ENCODE data around the gene SLC9A3.

The SLC9A3 gene

DNA sequence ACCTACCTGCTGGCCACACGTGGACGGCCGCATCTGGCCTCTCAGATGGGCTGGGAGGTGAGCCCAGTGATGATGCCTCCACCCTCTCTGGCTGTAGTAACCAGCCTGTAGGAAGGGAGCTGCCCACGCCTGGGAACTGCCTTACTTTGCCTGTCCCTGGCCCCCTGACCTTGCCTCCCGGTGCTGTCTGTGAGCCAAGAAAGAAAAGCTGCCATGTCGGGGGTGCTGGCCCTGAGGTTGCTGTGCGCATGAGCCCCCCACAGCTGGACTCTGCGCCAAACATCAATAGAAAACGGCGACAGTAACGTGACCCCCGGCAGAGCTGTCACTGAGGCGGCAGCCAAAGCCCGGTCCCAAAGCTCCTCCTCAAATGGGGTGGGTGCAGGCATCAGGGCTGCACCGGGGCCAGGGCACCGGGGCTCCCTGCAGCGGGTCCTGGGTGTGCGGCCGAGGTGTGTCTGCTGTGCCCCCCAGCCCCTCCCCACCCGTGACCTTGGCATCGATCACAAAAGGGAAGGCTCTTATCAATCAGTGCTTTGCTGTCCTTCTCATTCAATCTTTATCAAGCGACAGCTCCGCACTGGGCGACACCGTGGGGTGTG, 15.3 kb upstream of the SLC9A3 start:
- no peak for DNase-seq (ENCODE audit: extremely low read depth in 1 of 2, low read depth in 1 of 2)

DNA sequence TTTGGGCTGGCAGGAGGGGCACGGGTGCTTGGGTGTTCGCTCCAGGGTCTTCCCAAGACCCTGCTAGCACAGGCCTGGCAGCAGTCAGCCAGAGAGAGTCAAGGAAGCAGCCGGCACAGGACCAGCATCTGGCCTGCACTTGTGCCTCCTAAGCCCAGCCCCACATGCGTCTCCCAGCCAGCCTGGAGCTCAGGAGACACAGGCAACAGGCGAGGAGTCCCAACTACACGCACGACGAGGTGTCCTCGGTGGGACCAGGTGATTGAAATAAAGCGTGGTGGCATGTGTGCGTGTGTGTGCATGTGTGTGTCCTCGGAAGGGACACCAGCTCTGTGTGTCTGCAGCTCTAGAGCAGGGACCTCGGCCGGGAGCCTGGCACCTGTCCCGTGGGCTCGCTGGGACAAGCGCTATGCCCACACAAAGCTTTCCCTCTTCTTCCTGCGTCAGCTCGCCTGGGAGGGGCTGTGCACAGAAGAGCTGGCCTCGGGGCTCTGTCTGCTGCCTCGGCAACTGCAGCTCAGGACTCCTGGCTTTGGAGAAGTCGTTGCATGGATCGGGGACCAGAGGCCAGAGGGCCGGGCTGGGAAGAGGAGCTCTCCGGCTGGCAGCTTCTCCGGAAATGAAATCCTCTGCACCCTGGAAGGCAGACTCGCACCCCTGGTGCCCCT, 14.7 kb upstream of the SLC9A3 start:
- DNase-seq (ENCODE audit: extremely low read depth in 1 of 2, low read depth in 1 of 2), result no peak

DNA sequence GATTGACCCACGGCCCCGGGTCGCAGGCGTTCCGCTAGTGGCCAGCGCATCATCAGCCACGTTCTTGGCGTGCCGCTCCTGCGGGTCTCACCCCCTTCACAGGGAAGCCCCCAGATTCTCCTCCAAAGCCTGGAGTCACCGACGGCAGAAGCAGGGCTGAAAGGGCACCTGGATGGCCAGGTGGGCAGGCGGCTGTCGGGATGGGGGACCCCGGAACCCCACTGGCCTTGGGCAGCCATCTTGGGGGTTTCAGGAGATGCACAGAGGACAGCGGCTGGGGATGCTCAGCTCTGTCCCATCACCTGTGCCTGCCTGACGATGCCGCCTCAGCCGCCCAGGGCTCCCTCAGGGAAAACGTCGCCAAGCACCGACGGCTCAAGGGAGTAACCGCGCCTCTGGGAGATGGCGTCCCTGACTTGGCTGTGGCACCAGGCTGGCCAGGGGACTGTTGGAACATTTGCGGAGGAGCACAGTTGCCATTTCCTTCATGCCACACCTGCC, 14.1 kb upstream of the SLC9A3 start:
- no peak for DNase-seq (ENCODE audit: extremely low read depth in 1 of 2, low read depth in 1 of 2)

DNA sequence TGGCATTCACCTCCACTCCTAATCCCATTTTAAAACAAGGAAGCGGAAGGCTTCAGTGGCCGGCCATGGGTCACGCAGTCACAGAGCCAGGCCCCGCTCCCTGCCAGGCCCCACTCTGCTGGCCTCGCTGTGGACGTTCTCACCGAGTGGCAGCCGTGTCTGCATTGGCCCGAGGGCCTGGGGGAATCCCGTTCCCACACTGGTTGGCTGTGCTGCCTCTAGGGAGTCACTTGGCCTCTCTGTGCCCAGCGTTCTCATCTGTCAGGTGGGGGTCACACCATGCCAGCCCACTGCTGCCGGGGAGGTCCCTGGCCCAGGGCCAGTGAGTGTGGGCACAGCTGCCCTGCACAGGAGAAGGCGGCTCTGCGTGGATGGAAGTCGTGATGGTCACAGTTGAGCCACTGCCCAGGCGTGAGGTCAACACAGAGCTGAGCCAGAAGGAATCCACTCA, 13.4 kb upstream of the SLC9A3 start:
- DNase-seq (ENCODE audit: extremely low read depth in 1 of 2, low read depth in 1 of 2), result no peak

DNA sequence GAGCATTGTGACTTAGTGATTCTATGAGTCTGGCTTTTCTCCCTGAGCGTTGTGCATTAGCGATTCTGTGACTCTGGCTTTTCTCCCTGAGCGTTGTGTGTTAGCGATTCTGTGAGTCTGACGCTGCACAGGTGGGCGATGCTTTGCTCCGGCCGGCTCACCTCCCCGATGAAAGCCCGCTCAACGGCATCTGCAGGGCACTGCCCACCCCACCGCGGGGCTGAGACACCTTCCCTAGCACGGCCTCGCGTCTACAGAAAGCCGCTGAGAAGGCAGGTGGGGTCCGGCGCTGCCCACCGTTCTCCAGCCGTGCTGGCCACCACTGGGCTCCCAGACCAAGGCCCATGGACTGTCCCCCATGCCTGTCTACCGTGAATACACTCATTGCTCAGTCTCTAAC, 12.8 kb upstream of the SLC9A3 start:
- no peak for DNase-seq (ENCODE audit: extremely low read depth in 1 of 2, low read depth in 1 of 2)

DNA sequence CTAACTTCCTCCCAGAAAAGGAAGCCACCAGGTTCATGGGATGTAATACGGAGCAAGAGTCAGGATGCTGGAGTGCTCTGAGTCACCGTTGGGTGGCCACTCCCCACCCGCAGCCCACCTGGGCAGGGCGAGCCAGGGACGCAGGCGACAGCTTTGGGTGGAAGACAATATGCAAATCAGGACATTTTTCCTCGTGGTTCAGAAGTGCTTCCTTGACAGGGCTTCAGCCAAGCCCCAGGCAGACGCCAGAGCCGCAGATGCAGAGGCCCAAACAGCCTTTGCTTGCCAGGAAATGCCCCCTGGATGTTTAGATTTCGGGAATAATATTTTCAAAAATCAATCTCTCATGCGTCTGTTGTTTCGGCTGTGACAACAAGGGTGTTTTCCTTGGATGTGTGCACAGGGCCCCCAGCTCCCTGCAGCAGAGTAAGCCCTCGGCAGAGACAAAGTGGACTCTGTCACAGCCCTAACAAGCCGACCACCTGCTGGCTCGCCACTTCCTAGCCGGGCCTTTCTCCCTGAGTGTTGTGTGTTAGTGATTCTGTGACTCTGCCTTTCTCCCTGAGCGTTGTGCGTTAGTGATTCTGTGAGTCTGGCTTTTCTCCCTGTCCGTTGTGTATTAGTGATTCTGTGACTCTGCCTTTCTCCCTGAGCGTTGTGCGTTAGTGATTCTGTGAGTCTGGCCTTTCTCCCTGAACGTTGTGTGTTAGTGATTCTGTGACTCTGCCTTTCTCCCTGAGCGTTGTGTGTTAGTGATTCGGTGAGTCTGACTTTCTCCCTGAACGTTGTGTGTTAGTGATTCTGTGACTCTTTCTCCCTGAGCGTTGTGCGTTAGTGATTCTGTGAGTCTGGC, 11.8 kb upstream of the SLC9A3 start:
- DNase-seq (ENCODE audit: extremely low read depth in 1 of 2, low read depth in 1 of 2), result no peak

DNA sequence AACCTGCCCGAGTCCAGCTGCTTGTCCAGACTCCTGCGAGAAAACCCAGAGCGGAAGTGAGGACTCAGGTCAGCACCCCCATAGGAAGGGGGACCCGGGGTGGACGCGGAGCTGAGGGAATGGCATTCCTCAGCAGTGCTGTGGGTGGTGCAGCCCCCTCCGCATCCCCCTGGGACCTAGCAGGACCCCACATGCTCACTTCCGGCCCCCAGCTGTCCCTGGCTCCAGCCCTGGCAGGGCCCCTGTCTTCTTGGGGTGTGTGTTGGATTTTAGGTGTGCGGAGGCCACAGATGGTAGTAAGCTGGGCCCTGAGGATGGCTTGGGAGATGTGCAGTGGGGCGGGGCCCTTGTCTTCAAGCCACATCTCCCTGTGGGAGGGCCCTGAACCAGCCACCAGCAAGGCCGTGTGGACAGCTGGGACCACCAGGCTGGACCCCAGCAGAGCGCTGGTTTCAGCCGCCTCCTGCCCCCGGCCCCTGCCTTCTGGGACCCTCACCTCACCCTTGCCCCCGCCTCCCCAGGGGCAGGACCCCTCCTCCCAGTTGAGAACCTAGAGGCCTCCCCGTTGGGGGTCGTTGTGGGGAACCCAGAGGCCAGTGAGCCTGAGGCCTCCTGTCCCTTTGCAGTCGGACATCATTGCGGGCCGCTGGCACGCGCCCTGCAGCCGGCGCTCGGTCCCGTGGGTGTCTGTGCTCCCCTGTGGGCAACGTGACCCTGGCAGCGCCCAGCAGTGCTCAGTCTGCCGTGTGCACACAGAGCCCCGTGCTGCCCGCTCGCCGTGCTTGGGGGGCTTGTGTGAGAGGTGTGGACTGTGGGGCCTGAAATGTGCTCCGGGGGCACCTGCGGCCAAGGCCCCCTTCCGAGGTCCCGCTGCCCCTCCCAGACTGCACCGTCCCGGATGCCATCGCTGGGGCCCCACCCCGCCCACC, 10.8 kb upstream of the SLC9A3 start:
- no peak for DNase-seq (ENCODE audit: extremely low read depth in 1 of 2, low read depth in 1 of 2)

DNA sequence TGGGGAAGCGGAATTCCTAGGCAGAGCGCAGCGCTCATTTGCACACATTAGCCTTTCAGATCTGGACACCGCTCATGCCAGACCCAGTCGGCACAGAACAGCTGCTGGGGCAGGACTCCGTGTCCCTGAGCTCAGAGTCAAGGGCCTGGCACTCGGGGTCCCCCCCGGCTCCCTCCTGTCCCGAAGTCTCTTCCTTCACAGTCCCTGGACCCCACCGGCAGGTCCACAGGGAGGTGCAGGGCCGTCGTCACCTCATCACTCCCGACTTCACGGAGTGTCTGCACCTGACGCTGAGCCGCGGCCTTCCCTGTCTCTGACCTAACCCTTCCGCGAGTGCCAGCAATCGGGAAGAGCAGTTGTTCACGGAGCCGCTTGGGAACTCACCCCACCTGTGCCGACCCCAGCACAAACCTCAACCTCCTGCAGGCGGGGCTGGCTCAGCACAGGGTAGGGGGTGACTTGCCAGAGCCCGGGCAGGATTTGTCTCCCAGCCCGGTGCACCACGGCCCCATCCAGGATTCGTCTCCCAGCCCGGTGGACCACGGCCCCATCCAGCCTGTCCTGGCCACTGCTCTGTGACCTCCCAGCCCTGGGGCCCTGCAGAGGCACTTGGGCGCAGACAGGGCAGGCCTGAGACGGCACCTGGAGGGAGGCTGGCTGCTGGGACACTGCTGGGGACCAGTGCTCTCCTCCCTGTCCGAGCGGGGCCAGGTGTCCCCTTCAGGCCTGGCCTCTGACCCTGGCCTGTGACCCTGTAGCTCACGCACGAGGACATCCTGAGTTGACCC, 9.9 kb upstream of the SLC9A3 start:
- no peak for DNase-seq (ENCODE audit: extremely low read depth in 1 of 2, low read depth in 1 of 2)

DNA sequence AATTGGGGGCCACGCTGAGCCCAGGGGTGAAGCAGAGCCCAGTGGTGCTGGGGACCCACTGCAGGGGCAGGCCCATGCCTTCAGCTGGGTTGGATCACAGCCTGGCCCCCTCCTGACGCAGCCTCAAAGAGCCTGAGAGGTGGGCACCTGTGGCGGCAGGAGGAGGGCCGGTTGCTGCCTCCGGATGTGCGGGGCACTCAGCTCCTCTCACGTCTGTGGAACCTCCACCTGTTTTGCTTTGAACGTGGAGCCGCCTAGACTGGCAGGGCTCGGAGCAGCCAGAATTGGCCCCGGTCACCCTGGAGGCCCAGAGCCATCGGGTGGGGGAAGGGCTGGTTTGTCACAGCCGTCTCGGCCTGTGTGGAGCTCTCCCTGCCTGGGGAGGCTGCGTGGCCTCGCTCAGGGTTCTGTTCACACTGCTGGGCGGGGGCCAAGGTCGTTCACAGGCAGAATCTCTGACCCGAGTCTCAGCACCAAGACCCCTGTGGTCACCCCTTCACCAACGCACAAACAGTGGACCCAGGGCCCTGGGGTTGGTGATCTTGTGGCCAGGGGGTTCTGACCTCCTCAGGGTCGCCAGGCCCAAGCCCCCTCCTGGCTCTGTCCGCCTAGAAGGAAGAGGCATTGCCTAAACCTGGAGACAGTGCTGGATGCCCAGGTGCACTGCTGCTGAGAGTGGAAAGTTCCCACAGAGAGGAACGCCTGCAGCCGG, 9.2 kb upstream of the SLC9A3 start:
- no peak for DNase-seq (ENCODE audit: extremely low read depth in 1 of 2, low read depth in 1 of 2)

DNA sequence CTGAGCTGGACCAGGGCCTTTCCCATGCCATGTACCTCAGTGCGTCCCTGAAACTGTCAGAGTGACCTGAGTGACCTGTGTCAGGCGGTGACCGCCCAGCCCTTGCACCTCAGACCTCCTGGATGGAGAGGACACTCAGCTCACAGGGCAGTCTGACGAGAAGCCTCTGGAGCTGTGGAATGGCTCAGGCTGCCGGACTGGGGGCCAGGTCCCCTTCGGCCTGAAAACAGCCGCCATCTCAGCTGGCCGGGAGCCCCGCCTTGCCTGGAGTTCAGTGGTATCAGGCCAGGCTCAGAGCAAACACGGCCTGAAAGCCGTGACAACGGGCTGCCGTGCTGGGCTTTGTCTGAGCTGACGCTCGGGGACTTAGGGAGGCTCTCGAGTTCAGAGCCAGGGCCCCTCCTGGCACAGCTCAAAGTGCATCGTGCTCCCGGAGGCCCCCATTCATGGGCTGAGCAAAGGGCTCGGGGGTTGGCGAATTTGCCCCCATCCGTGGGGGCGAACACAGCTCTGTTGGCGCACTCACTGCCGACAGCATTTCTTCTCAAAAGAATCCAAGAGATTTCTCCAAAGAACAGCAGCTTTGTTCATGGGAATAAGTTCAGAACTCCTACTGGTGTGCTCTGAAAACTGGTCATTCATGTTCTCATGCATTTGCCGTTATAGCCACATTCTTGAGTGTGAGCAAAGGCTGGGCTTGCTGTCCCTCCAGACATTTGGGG, 8.4 kb upstream of the SLC9A3 start:
- DNase-seq (ENCODE audit: extremely low read depth in 1 of 2, low read depth in 1 of 2), result no peak

DNA sequence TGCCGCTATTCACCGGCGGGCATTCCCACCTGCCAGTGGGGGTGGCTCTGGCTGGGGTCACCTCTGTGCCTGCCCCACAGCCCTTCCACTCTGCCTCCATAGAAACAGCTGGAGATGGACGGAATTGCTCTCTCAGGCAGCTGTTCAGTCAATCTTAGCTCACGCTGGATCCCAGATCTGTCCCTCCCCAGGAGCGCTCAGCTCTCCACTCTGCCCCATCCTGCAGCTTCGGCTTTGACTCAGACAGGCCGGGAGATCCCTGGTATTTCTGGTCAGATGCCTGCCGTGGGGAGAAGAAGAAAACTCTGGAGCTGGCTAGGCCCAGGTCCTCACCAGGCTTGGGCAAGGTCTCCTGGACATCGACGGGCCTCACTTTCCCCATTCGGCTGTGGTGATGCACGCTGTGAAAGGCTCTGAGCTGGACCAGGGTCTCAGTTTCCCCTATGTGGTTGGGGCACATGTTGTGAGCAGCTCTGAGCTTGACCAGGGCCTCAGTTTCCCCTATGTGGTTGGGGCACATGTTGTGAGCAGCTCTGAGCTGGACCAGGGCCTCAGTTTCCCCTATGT, 7.6 kb upstream of the SLC9A3 start:
- DNase-seq (ENCODE audit: extremely low read depth in 1 of 2, low read depth in 1 of 2), result no peak

DNA sequence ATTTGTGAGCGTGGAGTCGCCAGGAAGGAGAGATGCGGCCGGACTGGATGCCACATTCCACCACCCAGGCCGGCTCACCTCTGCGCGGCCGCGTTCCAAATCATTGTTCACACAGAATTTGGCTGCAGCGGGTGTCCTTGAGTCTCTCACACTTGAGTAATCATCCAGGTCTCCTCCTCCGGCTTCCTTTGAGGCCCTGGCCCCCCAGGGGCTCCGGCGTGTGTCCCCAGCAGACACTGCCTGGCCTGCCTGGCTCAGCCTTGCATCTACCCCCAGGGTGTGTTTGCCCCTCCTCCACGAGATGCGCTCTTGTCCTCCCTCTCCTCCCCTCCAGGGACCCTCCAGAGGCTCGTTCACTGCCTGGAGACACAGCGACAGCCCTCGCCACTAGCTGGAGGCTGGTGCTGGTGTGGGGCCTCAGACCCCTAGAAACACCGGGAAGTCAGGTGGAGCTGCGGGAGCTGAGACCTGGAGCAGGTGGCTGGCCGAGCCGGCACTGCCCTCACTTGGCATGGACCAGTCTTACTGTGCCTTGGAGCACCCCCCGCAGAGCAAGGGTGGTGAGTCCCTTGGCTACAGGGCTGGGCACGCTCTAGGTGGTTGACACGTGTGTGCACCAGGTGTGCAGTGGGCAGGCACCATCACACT, 7.0 kb upstream of the SLC9A3 start:
- no peak for DNase-seq (ENCODE audit: extremely low read depth in 1 of 2, low read depth in 1 of 2)

DNA sequence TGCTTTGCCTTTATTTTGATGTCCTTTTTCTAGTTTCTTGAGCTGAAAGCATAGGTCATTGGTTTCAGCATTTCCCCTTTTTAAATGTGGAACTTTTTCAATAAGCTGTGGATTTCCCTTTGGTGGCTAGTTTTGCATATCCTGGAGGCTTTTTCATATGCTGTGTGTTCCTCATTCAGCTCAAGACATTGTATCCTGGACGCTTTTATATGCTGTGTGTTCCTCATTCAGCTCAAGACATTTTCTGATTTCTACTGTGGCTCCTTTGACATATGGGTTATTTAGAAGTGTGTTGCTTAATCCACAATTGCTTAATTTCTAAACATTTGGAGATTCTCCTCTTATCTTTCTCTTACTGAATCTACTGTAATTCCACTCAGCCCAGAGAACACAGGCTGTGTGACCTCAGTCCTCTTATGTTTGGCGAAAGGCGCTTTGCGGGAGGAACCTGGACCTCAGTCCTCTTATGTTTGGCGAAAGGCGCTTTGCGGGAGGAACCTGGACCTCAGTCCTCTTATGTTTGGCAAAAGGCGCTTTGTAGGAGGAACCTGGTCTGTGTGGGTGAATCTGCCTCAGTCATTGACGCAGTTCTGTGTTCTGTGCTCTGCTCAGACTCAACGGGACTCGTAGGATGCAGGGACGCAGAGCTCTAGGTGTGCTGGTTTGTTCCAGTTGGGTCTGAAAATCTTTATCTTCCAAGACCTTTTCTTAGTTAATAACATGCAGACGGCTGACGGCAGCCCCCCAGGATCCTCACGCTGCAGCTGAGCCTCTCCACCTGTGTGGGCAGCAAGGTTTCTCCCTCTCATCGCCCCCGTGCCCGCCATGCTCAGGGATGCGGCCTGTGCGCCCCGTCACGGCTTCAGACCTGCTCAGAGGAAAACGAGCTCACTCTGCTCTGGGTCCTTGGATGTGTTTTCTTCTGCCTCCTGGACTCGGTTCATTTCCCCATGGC, 6.0 kb upstream of the SLC9A3 start:
- DNase-seq (ENCODE audit: extremely low read depth in 1 of 2, low read depth in 1 of 2), result no peak

DNA sequence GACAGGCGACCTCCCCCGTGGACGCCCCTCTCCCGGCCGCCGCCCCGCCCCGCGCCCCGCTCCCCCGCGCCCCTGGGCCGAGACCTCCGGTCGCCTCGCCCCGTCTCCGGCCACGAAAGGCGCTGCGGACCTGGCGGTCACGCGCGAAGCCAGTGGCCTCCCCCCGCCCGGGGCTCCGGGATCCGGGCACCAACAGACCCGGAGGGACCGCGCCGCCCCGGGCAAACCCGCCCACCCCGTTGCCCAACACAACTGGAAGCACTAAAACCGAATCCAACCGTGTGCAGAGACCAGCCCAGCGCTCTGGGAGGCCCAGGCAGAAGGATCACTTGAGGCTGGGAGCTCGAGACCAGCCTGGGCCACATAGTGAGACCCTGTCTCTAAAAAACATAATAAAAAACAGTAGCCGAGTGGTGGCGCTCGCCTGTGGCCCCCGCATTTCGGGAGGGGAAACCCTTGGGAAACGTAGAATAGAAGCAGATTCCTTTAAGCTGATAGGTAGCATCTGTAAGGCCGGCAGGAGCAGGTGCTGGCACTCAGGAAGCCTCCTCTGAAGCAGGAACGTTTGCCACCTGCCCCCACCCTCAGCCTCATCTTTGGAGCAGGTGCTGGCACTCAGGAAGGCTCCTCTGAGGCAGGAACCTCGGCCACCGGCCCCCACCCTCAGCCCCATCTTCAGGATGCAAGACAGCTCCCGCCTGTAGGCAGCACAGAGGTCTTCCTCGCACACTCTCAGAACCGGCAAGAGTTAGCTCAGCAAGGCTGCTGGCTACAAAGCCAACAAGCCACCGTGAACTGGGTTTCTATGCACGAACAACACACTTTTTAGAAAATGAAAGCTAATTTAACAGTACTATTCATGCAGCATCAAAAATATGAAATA, 4.6 kb upstream of the SLC9A3 start:
- DNase-seq (ENCODE audit: extremely low read depth in 1 of 2, low read depth in 1 of 2), result no peak

All from activated CD8-positive, alpha-beta memory T cell treated with anti-CD3 and anti-CD28 coated beads for 1 hour (primary cell).